HUES48 (cell line): ENCODE results near the gene GRIP2.

Experiments used
- H3K27ac ChIP-seq: one replicate; pipeline ENCODE4 v1.7.0; 2013; ENCODE audit warnings: low read depth, low read length, inconsistent platforms
- H3K27me3 ChIP-seq: 2 replicates; pipeline ENCODE4 v1.6.1; 2013; ENCODE audit warnings: mild to moderate bottlenecking, low read length; ENCODE audit not compliant: control insufficient read depth, insufficient read depth
- H3K36me3 ChIP-seq: 2 replicates; pipeline ENCODE4 v1.6.1; 2013; ENCODE audit warnings: low read length; ENCODE audit not compliant: control insufficient read depth, insufficient read depth
- H3K4me1 ChIP-seq: 2 replicates; pipeline ENCODE4 v1.6.1; 2013; ENCODE audit warnings: mild to moderate bottlenecking, low read length; ENCODE audit not compliant: control insufficient read depth, insufficient read depth
- H3K4me3 ChIP-seq: 2 replicates; pipeline ENCODE4 v1.5.1; 2013; ENCODE audit warnings: mild to moderate bottlenecking, low read depth, low read length
- H3K9ac ChIP-seq: 2 replicates; pipeline ENCODE4 v1.6.1; 2013; ENCODE audit warnings: mild to moderate bottlenecking, low read depth, low read length, moderate library complexity
- H3K9me3 ChIP-seq: 2 replicates; pipeline ENCODE4 v1.6.1; 2013; ENCODE audit warnings: low read length; ENCODE audit not compliant: control insufficient read depth, insufficient read depth

Gene GRIP2

DNA sequence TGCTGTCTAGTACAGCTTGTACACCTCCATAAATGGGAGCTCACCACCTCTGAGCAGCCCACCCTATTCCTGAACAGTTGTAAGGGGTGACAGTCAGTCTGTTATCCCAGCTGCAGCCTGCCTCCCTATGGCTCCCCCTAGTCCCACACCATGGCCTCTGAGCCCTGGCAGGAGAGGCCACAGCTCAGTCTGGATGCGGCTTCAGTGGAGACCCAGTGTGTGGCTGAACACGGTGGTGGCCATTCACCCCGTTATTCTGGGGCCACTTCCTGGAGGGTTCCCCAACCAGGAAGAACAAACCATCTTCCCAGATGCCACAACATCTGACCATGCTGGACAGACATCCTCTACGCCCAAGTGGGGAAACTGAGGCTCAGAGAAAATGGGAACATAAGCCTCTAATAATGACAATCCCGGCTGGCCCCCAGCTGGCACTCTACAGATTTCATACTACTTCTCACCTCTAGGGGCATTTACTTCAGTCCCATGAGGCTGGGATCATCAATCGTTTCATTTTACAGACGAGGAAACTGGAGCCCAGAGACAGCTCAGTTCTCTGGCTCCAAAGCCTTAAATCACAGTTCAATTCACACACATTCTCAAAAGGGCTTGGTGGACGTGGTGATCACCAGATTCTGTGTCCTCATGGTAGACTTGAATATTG lies 9.2 kb upstream of the GRIP2 start:
- no peak overlapping the region for H3K27ac ChIP-seq
- H3K9me3 ChIP-seq: no peaks in the 10 kb centered on the region
- H3K9ac ChIP-seq: no peak overlapping the region
- H3K27me3 ChIP-seq: no peaks in the 10 kb centered on the region
- H3K4me3 ChIP-seq: no peak overlapping the region
- no peaks in the 10 kb centered on the region for H3K36me3 ChIP-seq
- no peaks in the 10 kb centered on the region for H3K4me1 ChIP-seq

DNA sequence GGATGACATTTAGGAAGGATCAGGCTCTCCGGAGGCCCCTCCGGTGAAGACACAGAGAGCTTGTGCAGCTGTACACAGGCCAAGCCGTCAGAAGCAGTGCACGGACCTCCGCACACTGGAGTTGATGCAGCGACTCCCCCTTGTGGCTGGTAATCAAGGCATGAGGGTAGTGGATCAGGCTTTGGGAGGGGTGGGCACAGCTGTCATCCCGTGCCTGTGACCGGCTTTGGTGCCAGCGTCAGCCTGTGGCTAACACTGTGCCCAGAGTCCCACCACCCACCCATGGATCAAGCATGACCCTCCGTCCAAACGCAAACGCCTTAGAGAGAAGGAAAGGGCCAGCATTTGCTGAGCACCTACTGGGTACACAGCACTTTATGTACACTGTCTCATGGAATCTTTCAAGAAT lies 8.2 kb upstream of the GRIP2 start:
- Histone ChIP-seq H3K9ac (no peak overlapping the region), H3K4me1 (no peaks in the 10 kb centered on the region), H3K27ac (no peak overlapping the region), H3K27me3 (no peaks in the 10 kb centered on the region), H3K4me3 (no peak overlapping the region), H3K36me3 (no peaks in the 10 kb centered on the region), H3K9me3 (no peaks in the 10 kb centered on the region)

DNA sequence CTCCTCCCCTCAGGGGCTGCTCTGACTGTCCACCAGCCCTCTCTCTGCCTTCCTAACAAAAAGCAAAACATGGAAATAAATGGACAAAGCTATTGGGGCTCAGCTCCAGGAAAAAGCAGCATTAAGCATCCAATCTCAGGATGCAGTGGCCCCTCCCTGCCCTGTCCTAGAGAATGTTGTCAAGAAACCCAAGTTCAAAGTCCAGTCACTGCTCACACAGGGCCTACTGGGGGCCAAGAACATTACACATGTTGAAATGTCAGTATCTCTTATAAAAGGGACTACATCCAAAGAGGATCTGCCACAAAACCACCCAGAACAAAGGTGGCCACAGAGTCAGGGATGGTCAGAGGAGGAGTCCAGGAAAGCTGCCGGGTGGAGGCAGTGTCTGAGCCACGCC lies 7.6 kb upstream of the GRIP2 start:
- Histone ChIP-seq H3K4me1 (no peaks in the 10 kb centered on the region), H3K27ac (no peak overlapping the region), H3K9ac (no peak overlapping the region), H3K27me3 (no peaks in the 10 kb centered on the region), H3K4me3 (no peak overlapping the region), H3K9me3 (no peaks in the 10 kb centered on the region), H3K36me3 (no peaks in the 10 kb centered on the region)

DNA sequence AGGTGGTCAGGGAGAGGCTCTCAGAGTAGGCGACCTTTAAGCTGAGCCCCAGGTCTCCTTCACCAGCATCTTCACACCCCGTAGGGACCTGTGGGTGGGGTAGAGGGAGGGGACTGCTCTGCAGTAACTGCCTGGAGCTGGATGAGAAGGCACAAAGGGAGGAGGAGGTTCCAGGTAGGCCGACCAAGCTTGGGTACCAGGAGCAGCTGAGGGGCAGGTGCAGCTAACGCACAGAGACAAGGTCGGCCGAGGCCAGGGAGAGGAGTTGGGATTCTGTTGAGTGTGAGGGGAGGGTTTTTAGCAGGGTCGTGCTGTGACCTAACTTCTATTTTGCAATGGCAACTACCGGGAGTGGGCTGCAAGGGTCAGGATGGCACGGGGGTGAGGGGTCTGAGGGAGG lies 5.9 kb upstream of the GRIP2 start:
- no peaks in the 10 kb centered on the region for H3K36me3 ChIP-seq
- no peaks in the 10 kb centered on the region for H3K4me1 ChIP-seq
- H3K9me3 ChIP-seq: no peaks in the 10 kb centered on the region
- H3K27me3 ChIP-seq: no peaks in the 10 kb centered on the region
- H3K27ac ChIP-seq: no peak overlapping the region
- H3K4me3 ChIP-seq: no peak overlapping the region
- H3K9ac ChIP-seq: no peak overlapping the region

DNA sequence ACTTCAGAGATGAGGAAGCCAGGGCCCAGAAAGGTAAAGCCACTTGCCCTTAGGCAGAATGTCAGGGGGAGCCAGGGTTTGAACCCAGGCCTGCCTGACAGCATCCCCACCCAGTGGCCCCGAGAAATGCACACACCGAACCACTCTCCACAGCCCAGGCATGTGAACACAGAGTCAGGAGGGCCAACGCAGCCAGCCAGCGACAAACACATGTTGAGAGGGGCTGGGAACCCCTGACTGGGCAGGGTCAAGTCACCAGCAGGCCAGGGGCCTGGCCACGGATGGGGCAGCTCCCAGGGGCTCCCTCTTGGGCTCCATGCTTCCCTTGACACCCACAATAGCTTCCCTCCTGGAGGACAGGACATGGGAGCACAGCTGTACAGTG lies 5.1 kb upstream of the GRIP2 start:
- Histone ChIP-seq H3K36me3 (no peaks in the 10 kb centered on the region), H3K4me1 (no peaks in the 10 kb centered on the region), H3K27ac (no peak overlapping the region), H3K9me3 (no peaks in the 10 kb centered on the region), H3K9ac (no peak overlapping the region), H3K4me3 (no peak overlapping the region), H3K27me3 (no peaks in the 10 kb centered on the region)

DNA sequence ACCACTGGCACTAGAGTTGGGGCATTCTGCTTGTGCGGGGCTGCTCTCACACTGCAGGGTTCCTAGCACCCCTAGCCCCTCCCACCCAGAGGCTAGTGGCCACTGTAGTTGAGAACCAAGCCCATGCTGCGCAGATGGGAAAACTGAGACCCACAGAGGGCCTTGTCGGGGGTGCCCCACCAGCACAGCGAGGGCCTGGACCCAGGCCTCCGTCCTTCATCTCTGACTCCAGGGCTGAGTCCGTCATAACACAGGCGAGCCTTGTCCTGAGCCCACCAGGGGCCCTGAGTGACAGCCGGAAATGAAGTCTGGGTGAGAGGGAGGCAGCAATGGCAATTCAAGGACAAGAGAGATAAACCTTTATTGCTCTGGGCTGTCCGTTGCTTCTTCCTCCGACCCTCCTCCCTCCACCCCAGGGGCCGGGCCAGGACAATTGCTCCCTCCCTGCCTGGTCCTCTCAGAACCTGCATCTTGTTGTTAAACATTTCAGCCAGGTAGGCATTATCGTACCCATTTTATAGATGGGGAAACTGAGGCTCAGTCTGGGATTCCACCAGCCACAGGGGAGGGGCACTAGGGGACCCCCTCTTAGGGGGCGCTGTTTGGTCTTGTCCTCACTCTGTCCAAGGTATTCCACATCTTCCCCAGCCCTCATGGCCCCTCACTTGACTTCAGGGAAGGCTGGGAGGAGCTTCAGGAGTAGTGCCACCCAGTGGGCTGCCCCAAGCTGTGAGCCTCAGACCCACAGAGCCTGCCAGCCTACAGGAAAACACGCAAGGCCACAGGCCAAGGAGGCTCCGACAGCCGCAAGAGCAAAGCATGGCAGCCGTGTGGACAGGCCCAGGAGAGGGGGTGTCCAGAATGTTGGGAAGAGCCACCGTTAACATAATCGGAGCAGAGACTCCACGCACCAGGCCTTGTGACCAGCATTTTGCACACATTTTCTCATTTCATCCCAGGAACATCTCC lies 4.4 kb upstream of the GRIP2 start:
- H3K9ac ChIP-seq: no peak overlapping the region
- no peaks in the 10 kb centered on the region for H3K9me3 ChIP-seq
- no peak overlapping the region for H3K4me3 ChIP-seq
- no peak overlapping the region for H3K27ac ChIP-seq
- H3K27me3 ChIP-seq: no peaks in the 10 kb centered on the region
- H3K4me1 ChIP-seq: no peaks in the 10 kb centered on the region
- H3K36me3 ChIP-seq: no peaks in the 10 kb centered on the region

DNA sequence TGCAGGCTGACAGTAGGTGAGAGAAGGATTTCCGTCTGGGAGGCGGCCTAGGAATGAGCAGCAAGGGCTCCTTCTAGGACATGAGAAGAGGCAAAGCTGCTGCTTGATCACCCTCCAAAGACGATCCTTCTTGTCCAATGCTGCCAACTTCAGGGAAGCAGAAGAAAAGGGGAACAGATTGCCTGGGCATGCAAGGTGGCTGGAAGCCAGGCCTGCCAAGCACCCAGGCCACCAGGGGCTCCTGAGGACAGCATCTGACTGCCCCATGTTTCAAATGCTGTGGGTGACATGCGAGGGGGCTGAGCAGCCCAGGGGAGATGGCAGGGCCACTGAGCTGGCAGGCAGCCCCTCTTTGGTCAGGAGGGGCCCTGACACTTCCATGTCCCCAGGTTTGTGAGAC lies 3.3 kb upstream of the GRIP2 start:
- H3K27me3 ChIP-seq: no peaks in the 10 kb centered on the region
- no peak overlapping the region for H3K27ac ChIP-seq
- no peaks in the 10 kb centered on the region for H3K36me3 ChIP-seq
- H3K9ac ChIP-seq: no peak overlapping the region
- no peaks in the 10 kb centered on the region for H3K4me1 ChIP-seq
- no peak overlapping the region for H3K4me3 ChIP-seq
- no peaks in the 10 kb centered on the region for H3K9me3 ChIP-seq

DNA sequence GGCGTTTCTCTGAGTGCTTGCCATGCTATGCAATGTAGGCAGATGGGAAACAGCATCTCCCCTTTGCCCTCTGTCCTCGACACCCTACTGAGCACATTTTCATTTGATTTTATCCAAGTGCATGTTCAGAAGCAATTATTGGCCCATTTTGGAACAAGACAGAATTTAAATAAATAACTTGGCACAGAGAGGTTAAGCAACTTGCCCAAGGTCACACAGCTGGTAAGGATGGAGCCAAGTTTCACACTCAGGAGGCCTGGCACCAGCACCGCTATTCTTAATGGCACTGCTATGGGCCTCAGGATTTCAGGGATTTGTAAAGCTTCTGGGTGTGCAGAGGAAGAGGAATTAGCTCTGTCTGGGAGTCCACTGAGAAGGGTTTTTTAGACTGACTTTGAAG lies 2.5 kb upstream of the GRIP2 start:
- no peaks in the 10 kb centered on the region; the same call in 1 of the 2 replicates for H3K4me1 ChIP-seq
- no peak overlapping the region for H3K4me3 ChIP-seq
- H3K27me3 ChIP-seq: no peaks in the 10 kb centered on the region
- H3K9me3 ChIP-seq: no peaks in the 10 kb centered on the region
- H3K36me3 ChIP-seq: no peaks in the 10 kb centered on the region
- no peak overlapping the region for H3K27ac ChIP-seq
- H3K9ac ChIP-seq: no peak overlapping the region

DNA sequence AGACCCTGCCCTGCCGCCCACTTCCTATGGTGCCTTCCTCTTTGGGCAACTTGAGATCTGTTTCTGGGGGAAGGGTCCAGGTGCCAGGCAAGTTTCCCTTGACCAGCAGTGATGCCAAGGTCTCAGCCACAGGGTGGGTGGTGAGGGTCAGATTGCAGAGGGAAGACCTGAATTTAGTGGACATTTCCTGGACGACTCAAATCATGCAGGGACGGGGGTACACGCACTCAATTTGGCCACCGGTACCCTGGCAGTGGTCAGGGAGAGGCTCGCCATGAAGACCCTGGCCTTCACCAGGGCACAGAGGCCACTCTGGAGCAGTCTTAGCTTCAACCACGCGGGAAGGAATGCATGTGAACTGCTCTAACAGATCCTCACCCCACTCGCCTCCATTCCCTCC lies 1.5 kb upstream of the GRIP2 start:
- H3K27ac ChIP-seq: no peak overlapping the region

DNA sequence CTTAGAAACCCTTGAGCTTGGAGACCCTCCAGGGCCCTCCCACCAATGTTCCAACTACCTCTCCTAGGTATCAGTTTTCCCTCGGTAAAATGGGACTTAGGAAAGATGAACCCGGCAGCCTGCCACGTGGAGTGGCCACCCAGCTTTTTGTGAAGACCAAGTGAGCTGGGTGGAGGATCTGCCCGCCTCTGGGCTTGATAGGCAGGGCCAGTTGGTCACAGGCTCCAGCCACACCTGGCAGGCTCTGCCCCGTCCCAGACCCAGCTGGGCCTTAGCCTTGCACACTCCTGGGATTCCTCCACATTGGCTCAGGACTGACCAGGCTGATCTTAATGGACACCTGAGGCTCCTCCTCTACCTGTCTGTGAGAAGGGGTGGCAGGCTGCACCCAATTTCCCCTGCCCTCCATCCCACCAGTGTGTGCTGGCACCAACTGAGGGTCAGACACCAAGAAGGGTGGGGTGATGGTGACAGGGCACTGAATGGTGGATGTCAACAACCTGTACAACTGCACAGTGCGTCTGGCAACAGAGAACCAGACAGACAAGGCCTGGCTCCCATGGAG lies 761 bp upstream of the GRIP2 start:
- H3K36me3 ChIP-seq: no peaks in the 10 kb centered on the region
- no peak overlapping the region for H3K4me3 ChIP-seq
- no peak overlapping the region for H3K27ac ChIP-seq
- H3K9me3 ChIP-seq: no peaks in the 10 kb centered on the region
- H3K9ac ChIP-seq: no peak overlapping the region
- H3K27me3 ChIP-seq: no peaks in the 10 kb centered on the region
- peaks cover under 1% of the 10 kb centered on the region for H3K4me1 ChIP-seq

More for the DNA sequence above, 1.5 kb upstream of the GRIP2 start:
- Histone ChIP-seq H3K9me3 (no peaks in the 10 kb centered on the region), H3K36me3 (no peaks in the 10 kb centered on the region), H3K27me3 (no peaks in the 10 kb centered on the region), H3K4me1 (no peaks in the 10 kb centered on the region; the same call in 1 of the 2 replicates), H3K4me3 (no peak overlapping the region), H3K9ac (no peak overlapping the region)

DNA sequence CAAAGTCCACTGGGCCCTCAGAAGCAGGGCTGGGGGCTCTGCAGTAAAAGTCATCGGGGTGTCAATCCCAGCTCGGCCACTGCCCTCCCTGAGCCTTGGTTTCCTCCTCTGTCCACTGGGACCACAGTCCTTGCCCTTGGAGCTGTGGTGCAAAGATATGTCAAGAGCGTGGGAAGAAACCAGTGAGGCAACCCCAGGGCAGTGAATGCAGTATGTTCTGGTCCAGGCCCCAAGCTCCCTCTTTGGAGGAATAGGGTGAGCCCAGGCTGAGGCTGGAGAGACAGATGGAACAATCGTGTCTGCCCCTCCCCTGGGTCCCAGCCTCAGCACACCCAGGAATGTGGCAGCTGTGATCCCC lies 779 bp downstream of the GRIP2 start:
- H3K9me3 ChIP-seq: no peaks in the 10 kb centered on the region
- H3K27me3 ChIP-seq: no peaks in the 10 kb centered on the region
- no peak overlapping the region for H3K4me3 ChIP-seq
- H3K27ac ChIP-seq: no peak overlapping the region
- no peaks in the 10 kb centered on the region for H3K36me3 ChIP-seq
- H3K4me1 ChIP-seq: peaks cover 16% of the 10 kb centered on the region
- H3K9ac ChIP-seq: no peak overlapping the region
